Glomerular visceral epithelial cell (primary cell): ENCODE data around the gene PCDHGC3.

Experiments used
- DNase-seq: peaks from one replicate; pipeline ENCODE4 v3.0.0-alpha.2; 2016; ENCODE audit errors: extremely low spot score

PCDHGC3 gene

GRCh38 chr5:141508440-141508797, 32.7 kb downstream of the PCDHGC3 start:
- DNase-seq = no peak

- DNase-seq = peak; percentile 99
These were observed 33.2 kb downstream of the PCDHGC3 start for GRCh38 chr5:141508798-141509611.

GRCh38 chr5:141510160-141510559, 34.4 kb downstream of the PCDHGC3 start:
- DNase-seq = no peak

- DNase-seq = no peak
These were observed 35.3 kb downstream of the PCDHGC3 start for GRCh38 chr5:141510850-141511601.

GRCh38 chr5:141511771-141512325, 36.1 kb downstream of the PCDHGC3 start:
- no peak for DNase-seq

GRCh38 chr5:141512390-141512910, 36.7 kb downstream of the PCDHGC3 start:
- DNase-seq = peak; percentile 51

GRCh38 chr5:141512911-141513626, 37.3 kb downstream of the PCDHGC3 start:
- DNase-seq = peak; percentile 40

GRCh38 chr5:141513627-141514329, 38.0 kb downstream of the PCDHGC3 start:
- DNase-seq = peak; percentile 93

- DNase-seq = peak; percentile 95
These were observed 38.8 kb downstream of the PCDHGC3 start for GRCh38 chr5:141514330-141515133.

- no peak for DNase-seq
These were observed 39.4 kb downstream of the PCDHGC3 start for GRCh38 chr5:141515141-141515540.

GRCh38 chr5:141515946-141516671, 40.3 kb downstream of the PCDHGC3 start:
- DNase-seq = peak; percentile 23

GRCh38 chr5:141516672-141517025, 40.9 kb downstream of the PCDHGC3 start:
- no peak for DNase-seq

GRCh38 chr5:141517312-141517711, 41.5 kb downstream of the PCDHGC3 start:
- DNase-seq = no peak

- DNase-seq = no peak
These were observed 42.3 kb downstream of the PCDHGC3 start for GRCh38 chr5:141517880-141518617.

- DNase-seq = no peak
These were observed 42.9 kb downstream of the PCDHGC3 start for GRCh38 chr5:141518618-141519015.

GRCh38 chr5:141519605-141520565, 44.1 kb downstream of the PCDHGC3 start:
- DNase-seq = no peak

GRCh38 chr5:141521244-141521781, 45.5 kb downstream of the PCDHGC3 start:
- DNase-seq = peak; percentile 96

GRCh38 chr5:141522301-141522700, 46.5 kb downstream of the PCDHGC3 start:
- no peak for DNase-seq
